Smooth muscle cell (in vitro differentiated cells): Measurements from ENCODE around the gene TMEM123. TPM values are rescaled to one million over a fixed set of nuclear protein-coding genes. Genes with fewer than 3 reads are reported as not detected.
A peak's percentile ranks its signal among the peaks of the same experiment; 100 is the strongest.

Source experiments
- DNase-seq: peaks from one replicate; lab custom pipeline; 2025; ENCODE audit not compliant: unreplicated experiment; lab: John Stamatoyannopoulos, UW
- H2AFZ ChIP-seq: fragments of 200-600 bp; sonication (generic); 2 replicates; pipeline ENCODE4 v1.6.0; 2016; ENCODE audit warnings: antibody characterized with exemption, low read depth, mild to moderate bottlenecking
- H3F3A ChIP-seq: fragments of 200-600 bp; sonication (generic); 2 replicates; pipeline ENCODE4 v1.6.0; 2017; ENCODE audit warnings: antibody characterized with exemption, low read depth
- H3K27ac ChIP-seq: fragments of 200-600 bp; sonication (generic); 2 replicates; pipeline ENCODE4 v1.5.1; 2016; ENCODE audit warnings: low read depth, mild to moderate bottlenecking
- H3K27me3 ChIP-seq: fragments of 200-600 bp; sonication (generic); 2 replicates; pipeline ENCODE4 v1.6.1; 2016; ENCODE audit warnings: low read depth, mild to moderate bottlenecking
- H3K36me3 ChIP-seq: fragments of 200-600 bp; sonication (generic); 2 replicates; pipeline ENCODE4 v1.5.1; 2016; ENCODE audit warnings: low read depth
- H3K4me1 ChIP-seq: fragments of 200-600 bp; sonication (generic); 2 replicates; pipeline ENCODE4 v1.5.1; 2016; ENCODE audit warnings: low read depth
- H3K4me2 ChIP-seq: fragments of 200-600 bp; sonication (generic); 2 replicates; pipeline ENCODE4 v1.6.0; 2016; ENCODE audit warnings: mild to moderate bottlenecking
- H3K4me3 ChIP-seq: fragments of 200-600 bp; sonication (generic); 2 replicates; pipeline ENCODE4 v1.5.1; 2016; ENCODE audit warnings: mild to moderate bottlenecking
- H3K79me2 ChIP-seq: fragments of 200-600 bp; sonication (generic); 2 replicates; pipeline ENCODE4 v1.6.0; 2016; ENCODE audit warnings: low read depth, mild to moderate bottlenecking
- H3K9ac ChIP-seq: fragments of 200-600 bp; sonication (generic); 2 replicates; pipeline ENCODE4 v1.6.0; 2016; ENCODE audit warnings: low read depth
- H3K9me3 ChIP-seq: fragments of 200-600 bp; sonication (generic); replicated peaks from 2 replicates; pipeline ENCODE4 v1.5.1; 2016; ENCODE audit warnings: low read depth
- H4K20me1 ChIP-seq: fragments of 200-600 bp; sonication (generic); 2 replicates; pipeline ENCODE4 v1.6.0; 2016; ENCODE audit warnings: low read depth
- WGBS: methylation state at CpG from one replicate; pipeline ENCODE4 v1.1.7; 2016; ENCODE audit warnings: low lambda C conversion rate; 5-methylcytosine and 5-hydroxymethylcytosine counted together
- polyA plus RNA-seq: library from polyadenylated mRNA; unstranded; fragments of >200 nt; fragmentation: Nextera tagmentation; extraction: Ambion mirVana; gene quantifications from 2 replicates; pipeline ENCODE4 v1.2.1, GENCODE V29; 2016
- total RNA-seq: library from RNA; depleted of rRNA; stranded (reverse); fragments of >200 nt; gene quantifications from 2 replicates; pipeline ENCODE4 v1.2.3, GENCODE V29; 2014
- TF ChIP-seq, protein P1 (sequence below): fragments of 200-600 bp; sonication (generic); IDR thresholded peaks from 2 replicates; pipeline ENCODE4 v1.5.1; 2017; ENCODE audit warnings: borderline replicate concordance, mild to moderate bottlenecking, antibody characterized with exemption; ENCODE audit not compliant: insufficient read depth, poor library complexity, severe bottlenecking

TMEM123 gene, protein sequence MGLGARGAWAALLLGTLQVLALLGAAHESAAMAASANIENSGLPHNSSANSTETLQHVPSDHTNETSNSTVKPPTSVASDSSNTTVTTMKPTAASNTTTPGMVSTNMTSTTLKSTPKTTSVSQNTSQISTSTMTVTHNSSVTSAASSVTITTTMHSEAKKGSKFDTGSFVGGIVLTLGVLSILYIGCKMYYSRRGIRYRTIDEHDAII
- total RNA-seq (77.6 and 78.8 TPM in 2 replicates), polyA plus RNA-seq (38.8 and 55.8 TPM in 2 replicates)

DNA sequence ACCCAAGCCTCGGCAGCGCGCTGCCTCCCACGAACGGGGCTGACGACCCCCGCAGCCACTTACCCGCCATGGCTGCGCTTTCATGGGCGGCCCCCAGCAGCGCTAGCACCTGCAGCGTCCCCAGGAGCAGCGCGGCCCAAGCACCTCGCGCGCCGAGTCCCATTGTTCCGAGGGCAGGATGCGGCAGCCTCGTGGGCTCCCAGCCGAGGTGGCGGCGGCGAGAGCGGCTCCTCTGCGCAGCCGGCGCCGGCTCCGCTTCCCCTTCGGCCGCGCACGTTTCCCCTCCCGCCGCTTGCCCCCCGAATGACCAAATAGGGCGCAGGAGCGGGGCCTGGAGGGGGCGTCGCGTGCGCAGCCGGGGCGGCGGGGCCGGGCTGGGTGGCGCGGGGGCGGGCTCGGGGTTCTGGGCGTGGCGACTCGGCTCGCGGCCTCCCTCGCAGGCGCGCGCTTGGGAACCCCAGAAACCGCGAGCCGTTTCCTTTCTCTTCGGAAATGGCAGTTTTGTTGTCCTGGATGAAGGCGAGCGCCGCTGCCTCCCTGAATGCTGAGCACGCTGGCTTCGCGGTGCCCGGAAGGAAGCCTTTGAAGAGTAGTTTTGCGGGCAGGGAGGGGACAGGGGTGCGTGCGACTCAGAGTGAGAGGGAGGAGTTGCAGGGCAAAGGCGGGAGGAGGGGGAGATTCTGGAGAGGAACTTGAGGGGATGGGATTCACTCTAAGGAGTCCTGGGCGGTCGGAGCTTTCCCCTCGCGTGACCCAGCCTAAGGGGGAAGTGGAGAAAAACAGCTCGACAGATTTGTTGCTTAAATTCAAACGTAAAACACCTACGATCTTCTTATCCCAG is at the start of gene TMEM123:
TMEM123 (minus strand) TSS at position 305 of the 841 bp plus-strand sequence; CDS start at position 163, 142 bp downstream.
- 2% methylated on average over 58 of the region's 83 CpGs for WGBS
- Histone ChIP-seq H3F3A (peaks cover 11% of the 10 kb centered on the region), H3K27ac (peak within 1 kb of the TSS; percentile 33), H3K36me3 (no peaks in the 10 kb centered on the region), H3K4me1 (peaks cover 27% of the 10 kb centered on the region), H3K4me3 (peak within 1 kb of the TSS; percentile 91), H4K20me1 (no peaks in the 10 kb centered on the region), H3K27me3 (no peaks in the 10 kb centered on the region), H2AFZ (peak within 1 kb of the TSS; percentile 98), H3K4me2 (peak within 1 kb of the TSS; percentile 89), H3K79me2 (peaks cover 20% of the 10 kb centered on the region), H3K9me3 (no peaks in the 10 kb centered on the region), H3K9ac (peak within 1 kb of the TSS; percentile 74)
- peak; percentile 47 for DNase-seq
- TF ChIP-seq, protein P1, sequence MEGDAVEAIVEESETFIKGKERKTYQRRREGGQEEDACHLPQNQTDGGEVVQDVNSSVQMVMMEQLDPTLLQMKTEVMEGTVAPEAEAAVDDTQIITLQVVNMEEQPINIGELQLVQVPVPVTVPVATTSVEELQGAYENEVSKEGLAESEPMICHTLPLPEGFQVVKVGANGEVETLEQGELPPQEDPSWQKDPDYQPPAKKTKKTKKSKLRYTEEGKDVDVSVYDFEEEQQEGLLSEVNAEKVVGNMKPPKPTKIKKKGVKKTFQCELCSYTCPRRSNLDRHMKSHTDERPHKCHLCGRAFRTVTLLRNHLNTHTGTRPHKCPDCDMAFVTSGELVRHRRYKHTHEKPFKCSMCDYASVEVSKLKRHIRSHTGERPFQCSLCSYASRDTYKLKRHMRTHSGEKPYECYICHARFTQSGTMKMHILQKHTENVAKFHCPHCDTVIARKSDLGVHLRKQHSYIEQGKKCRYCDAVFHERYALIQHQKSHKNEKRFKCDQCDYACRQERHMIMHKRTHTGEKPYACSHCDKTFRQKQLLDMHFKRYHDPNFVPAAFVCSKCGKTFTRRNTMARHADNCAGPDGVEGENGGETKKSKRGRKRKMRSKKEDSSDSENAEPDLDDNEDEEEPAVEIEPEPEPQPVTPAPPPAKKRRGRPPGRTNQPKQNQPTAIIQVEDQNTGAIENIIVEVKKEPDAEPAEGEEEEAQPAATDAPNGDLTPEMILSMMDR, result no peak

DNA sequence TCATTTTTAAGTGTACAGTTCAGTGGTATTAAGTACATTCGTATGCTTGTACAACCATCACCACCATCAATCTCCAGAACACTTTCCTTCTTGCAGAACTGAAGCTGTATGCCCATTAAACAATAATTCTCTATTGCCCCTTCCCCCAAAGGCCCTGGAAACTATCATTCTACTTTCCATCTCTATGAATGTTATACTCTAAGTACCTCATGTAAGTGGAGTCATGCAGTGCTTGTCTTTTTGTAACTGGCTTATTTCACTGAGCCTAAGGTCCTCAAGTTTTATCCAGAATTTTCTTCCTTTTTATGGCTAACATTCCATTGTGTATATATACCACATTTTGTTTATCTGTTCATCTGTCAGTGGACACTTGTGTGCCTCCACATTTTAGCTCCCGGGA is 48.3 kb upstream of the TMEM123 start:
- no peaks in the 10 kb centered on the region for H3K27me3 ChIP-seq
- TF ChIP-seq, protein P1, result no peak
- H2AFZ ChIP-seq, result no peak overlapping the region
- no peak overlapping the region for H3K4me2 ChIP-seq
- 90% methylated on average over 2 of the region's 2 CpGs for WGBS
- no peak for DNase-seq
- no peaks in the 10 kb centered on the region for H4K20me1 ChIP-seq
- no peak overlapping the region for H3K9ac ChIP-seq
- H3K9me3 ChIP-seq, result no peaks in the 10 kb centered on the region
- no peaks in the 10 kb centered on the region for H3F3A ChIP-seq
- H3K4me1 ChIP-seq, result no peaks in the 10 kb centered on the region
- H3K79me2 ChIP-seq, result no peaks in the 10 kb centered on the region
- no peak overlapping the region for H3K27ac ChIP-seq
- H3K36me3 ChIP-seq, result no peaks in the 10 kb centered on the region
- H3K4me3 ChIP-seq, result no peak overlapping the region

DNA sequence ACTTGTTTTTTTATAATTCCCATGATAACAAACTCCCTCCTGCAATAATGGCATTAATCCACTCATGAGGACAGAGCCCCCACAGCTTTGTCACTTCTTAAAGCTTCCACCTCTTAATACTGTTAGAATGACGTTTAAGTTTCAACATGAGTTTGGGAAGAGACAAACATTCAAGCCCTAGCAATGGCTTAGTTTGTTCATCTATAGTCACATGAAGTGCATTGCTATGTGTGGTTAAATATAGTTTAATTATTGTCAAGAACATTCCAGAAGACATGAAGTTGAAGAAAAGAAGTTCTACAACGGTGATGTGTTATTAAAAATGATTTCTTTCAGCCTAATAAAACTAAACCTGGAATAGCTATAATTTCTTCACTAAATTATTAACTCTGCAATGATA is 47.4 kb upstream of the TMEM123 start:
- 58% methylated on average over 2 of the region's 2 CpGs for WGBS
- Histone ChIP-seq H3K4me2 (no peak overlapping the region), H3K36me3 (no peaks in the 10 kb centered on the region), H4K20me1 (no peaks in the 10 kb centered on the region), H3K4me3 (no peak overlapping the region), H3K9me3 (no peaks in the 10 kb centered on the region), H2AFZ (no peak overlapping the region), H3F3A (no peaks in the 10 kb centered on the region), H3K27me3 (no peaks in the 10 kb centered on the region), H3K27ac (no peak overlapping the region), H3K9ac (no peak overlapping the region), H3K79me2 (no peaks in the 10 kb centered on the region), H3K4me1 (no peaks in the 10 kb centered on the region)
- TF ChIP-seq, protein P1, result no peak
- no peak for DNase-seq
